ENCODE results near the gene SLC22A17.
A peak's percentile ranks its signal among the peaks of the same experiment; 100 is the strongest.

SLC22A17 gene

GRCh38 chr14:23307146-23307530, 45.5 kb downstream of the SLC22A17 start:
- no peak for DNase-seq

GRCh38 chr14:23306412-23307145, 46.1 kb downstream of the SLC22A17 start, which contains the start of gene BCL2L2:
BCL2L2 (plus strand) TSS chr14:23306833; CDS start chr14:23307768, 935 bp downstream.
- DNase-seq = peak; percentile 91

- DNase-seq = peak; percentile 51
These were observed 50.1 kb downstream of the SLC22A17 start, which contains the start of gene PPP1R3E for GRCh38 chr14:23302290-23303225. PPP1R3E (minus strand) TSS chr14:23302859; CDS start chr14:23302576, 283 bp downstream.

- no peak for DNase-seq
These were observed 50.8 kb downstream of the SLC22A17 start for GRCh38 chr14:23301969-23302289.

GRCh38 chr14:23301288-23301968, 51.3 kb downstream of the SLC22A17 start:
- DNase-seq = peak; percentile 99

GRCh38 chr14:23300687-23301223, 51.9 kb downstream of the SLC22A17 start:
- peak; percentile 17 for DNase-seq

GRCh38 chr14:23299986-23300686, 52.6 kb downstream of the SLC22A17 start:
- DNase-seq = no peak

- peak; percentile 54 for DNase-seq
These were observed 53.3 kb downstream of the SLC22A17 start for GRCh38 chr14:23299211-23299957.

GRCh38 chr14:23297611-23298277, 54.9 kb downstream of the SLC22A17 start:
- no peak for DNase-seq

GRCh38 chr14:23297096-23297495, 55.6 kb downstream of the SLC22A17 start:
- no peak for DNase-seq

Measured in fibroblast of skin of scalp (primary cell).